Measurements from ENCODE around the gene PCDH1. TPM values are rescaled to one million over a fixed set of nuclear protein-coding genes. Genes with fewer than 3 reads are reported as not detected.
"Not testable (repeated sequence)": the region's sequence is repeated elsewhere in the genome, so short reads cannot be mapped to it uniquely, and the experiment has no call there.

The PCDH1 gene
- total RNA-seq, 1 experiment from 2014 or later, result 41.1 TPM

DNA sequence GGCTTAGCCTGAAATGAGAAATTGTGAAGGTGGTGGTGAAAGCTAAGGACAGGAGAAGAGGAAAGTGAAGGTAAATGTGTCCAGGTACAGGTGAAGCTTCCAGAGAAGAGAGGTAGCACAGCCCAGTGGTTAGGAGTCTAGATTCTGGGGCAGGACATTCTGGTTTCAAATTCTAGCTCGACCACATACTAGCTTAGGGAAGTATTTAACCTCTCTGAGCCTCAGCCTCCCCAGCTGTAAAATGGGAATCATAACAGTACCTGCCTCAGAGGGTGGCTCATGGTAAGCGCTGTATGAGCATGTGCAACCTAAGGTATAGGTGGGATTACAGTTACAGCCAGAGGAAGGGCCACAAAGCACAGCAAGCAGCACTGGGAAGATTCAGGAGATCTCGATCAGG lies 55.2 kb downstream of the PCDH1 start:
- in situ Hi-C loops (cut with HindIII; ENCODE audit: low pct_unique_long_range_greater_than_20kb, low sequenced_read_pairs), result no loop called here
- DNase-seq (ENCODE audit: low read depth), result no peak

DNA sequence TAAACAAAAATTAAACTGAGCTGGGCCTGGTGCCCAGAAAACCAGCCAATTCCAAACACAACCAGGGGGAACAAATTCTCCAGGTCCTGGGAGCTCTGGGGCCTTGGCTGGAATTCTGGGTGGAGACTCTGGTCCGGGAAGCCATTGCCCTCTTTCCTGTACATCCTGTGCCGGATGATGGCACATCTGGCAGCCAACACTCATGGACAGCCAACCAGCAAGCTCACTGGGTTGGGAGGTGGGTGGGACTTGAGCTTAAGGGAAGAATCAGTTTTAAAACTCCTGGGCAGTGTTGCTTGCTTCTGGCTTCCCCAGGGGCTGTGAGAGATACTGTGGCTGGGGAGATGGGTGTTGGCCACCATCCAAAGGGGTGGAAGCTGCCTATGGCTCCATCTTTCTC lies 56.1 kb downstream of the PCDH1 start:
- in situ Hi-C loops (cut with HindIII; ENCODE audit: low pct_unique_long_range_greater_than_20kb, low sequenced_read_pairs), result no loop called here
- peak; percentile 33 for DNase-seq (ENCODE audit: low read depth)

DNA sequence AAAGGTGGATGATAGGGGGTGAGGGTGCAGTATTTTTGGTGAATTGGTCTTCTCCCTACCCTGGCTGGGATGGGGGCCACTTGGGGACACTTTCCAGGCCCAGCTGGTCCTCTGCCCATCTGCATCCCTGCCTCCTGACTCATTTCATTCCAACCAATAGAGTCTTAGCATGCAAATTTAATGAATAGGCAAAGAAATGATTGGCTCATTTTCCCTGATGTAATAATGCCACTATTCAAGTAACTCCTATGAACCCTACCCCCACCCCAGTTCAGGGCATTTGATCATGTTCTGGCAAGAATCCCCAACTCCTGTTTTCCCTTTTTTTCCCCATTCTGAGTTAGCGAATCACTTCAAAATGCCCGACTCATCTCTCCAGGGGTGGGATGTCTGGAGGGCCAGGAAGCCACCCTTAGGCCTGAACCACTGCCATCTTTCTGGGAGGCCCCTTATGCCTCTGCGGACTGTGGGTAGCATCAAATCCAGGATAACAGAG lies 56.7 kb downstream of the PCDH1 start:
- peak; percentile 87 for DNase-seq (ENCODE audit: low read depth)
- in situ Hi-C loops (cut with HindIII; ENCODE audit: low pct_unique_long_range_greater_than_20kb, low sequenced_read_pairs), result no loop called here

DNA sequence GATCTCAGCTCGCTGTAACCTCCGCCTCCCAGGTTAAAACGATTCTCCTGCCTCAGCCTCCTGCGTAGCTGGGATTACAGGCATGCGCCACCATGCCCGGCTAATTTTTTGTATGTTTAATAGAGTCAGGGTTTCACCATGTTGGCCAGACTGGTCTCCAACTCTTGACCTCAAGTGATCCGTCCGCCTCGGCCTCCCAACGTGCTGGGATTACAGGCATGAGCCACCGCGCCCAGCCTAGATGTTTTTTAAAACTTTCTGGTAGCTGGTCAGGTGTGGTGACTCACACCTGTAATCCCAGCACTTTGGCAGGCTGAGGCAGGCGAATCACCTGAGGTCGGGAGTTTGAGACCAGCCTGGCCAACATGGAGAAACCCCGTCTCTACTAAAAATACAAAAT lies 57.5 kb downstream of the PCDH1 start:
- DNase-seq (ENCODE audit: low read depth); in situ Hi-C loops (cut with HindIII; ENCODE audit: low pct_unique_long_range_greater_than_20kb, low sequenced_read_pairs): not testable (repeated sequence)

DNA sequence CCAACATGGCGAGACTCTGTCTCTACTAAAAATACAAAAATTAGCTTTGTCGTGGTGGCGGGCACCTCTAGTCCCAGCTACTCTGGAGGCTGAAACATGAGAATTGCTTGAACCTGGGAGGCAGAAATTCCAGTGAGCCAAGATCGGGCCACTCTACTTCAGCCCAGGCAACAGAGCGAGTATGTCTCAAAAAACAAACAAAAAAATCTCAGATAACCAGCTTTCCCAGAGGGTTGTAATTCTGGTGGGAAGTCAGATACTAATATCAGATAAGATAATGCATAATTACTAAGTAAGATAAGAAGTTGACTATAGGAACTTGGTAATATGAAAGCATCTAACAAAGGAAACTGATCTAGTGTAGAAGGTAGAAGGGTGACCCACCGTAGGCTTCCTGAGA lies 60.6 kb downstream of the PCDH1 start:
- DNase-seq (ENCODE audit: low read depth), result no peak
- in situ Hi-C loops (cut with HindIII; ENCODE audit: low pct_unique_long_range_greater_than_20kb, low sequenced_read_pairs), result no loop called here

DNA sequence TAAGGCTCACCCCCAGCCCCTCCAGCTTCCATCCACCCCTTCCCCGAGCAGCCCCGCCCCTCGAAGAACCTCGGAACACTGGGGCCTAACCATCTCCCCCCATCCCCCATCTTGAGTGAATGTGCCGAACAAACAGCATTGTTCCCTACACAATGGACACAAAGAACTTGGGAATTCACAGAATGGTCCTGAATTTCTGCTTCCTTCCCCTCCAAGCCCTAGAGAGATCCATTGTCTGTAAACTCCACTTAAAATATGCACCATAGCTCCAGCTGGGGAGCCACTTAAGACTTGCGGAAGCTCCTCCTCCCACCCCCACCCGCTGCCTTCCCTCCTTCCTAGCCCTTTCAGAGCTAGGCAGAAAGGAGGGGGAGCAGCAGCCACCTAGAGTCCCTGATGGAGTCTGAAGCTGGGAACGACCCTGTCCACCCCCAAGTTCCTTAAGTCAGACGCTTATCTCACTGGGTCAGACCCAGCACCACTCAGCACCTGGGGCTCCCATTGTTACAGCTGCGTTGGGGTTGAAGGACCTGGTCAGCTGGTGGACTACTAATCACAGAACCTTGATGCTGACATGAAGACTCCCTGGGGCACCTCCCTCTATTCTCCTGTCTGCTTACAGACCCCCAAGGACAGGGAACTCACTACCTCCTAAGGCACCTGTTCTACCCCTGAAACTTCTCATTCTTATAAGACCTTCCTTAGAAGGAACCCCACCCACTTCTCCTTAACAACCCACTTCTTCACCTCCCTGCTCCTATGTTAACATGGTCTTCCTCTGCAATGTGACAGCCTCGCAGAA lies 61.4 kb downstream of the PCDH1 start:
- no peak for DNase-seq (ENCODE audit: low read depth)
- in situ Hi-C loops (cut with HindIII; ENCODE audit: low pct_unique_long_range_greater_than_20kb, low sequenced_read_pairs), result no loop called here

DNA sequence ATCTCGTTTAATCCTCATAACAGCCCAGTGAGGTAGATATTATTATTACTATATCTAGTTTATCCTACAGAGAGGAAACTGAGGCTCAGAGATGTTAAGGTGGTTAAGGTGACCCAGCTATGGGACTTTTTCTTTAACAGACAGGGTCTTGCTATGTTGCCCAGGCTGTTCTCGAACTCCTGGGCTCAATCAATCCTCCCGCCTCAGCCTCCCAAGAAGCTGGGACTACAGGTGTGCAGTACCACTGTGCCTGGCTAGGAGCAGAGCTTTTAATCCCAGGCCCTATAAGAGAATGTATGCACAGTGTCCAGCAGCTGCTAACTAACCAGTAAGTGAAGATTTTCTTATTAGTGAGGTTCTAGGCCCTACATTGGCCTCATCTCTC lies 62.4 kb downstream of the PCDH1 start:
- in situ Hi-C loops (cut with HindIII; ENCODE audit: low pct_unique_long_range_greater_than_20kb, low sequenced_read_pairs), result no loop called here
- DNase-seq (ENCODE audit: low read depth), result no peak

DNA sequence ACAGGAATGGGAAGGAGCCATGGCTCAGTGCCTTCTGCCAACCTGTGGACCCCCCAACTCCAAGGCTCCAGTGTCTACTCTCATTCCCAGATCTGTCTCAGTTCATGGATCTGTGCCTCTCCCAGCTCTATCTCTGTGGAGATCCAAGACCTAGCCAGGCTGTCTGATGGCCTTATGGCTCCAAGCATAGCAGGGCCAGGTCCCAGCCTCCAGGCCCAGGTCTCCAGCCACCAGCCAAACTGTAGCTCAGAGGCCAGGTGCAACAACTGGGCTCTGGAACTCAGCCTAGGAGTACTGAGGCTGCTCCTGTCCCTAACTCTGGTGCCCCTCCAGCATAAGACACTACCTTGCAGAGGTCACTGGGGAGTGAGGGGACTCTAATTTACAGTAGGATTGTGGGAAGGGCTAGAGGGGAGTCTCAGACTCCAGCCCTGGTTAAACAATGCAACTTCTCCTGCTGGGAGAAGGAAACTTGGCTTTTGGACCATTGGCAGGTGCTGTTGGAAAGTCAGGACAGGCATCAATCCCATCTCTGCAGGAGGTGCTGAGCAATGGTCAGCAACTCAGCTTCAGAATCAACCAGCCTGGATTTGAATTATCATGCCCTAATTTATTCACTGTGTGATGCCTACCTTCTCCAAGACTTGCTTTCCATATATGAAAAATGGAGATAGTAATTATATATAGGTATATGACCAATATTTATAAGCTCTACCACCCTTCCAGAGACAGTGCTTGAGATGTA lies 63.0 kb downstream of the PCDH1 start:
- in situ Hi-C loops (cut with HindIII; ENCODE audit: low pct_unique_long_range_greater_than_20kb, low sequenced_read_pairs), result no loop called here
- DNase-seq (ENCODE audit: low read depth), result no peak

DNA sequence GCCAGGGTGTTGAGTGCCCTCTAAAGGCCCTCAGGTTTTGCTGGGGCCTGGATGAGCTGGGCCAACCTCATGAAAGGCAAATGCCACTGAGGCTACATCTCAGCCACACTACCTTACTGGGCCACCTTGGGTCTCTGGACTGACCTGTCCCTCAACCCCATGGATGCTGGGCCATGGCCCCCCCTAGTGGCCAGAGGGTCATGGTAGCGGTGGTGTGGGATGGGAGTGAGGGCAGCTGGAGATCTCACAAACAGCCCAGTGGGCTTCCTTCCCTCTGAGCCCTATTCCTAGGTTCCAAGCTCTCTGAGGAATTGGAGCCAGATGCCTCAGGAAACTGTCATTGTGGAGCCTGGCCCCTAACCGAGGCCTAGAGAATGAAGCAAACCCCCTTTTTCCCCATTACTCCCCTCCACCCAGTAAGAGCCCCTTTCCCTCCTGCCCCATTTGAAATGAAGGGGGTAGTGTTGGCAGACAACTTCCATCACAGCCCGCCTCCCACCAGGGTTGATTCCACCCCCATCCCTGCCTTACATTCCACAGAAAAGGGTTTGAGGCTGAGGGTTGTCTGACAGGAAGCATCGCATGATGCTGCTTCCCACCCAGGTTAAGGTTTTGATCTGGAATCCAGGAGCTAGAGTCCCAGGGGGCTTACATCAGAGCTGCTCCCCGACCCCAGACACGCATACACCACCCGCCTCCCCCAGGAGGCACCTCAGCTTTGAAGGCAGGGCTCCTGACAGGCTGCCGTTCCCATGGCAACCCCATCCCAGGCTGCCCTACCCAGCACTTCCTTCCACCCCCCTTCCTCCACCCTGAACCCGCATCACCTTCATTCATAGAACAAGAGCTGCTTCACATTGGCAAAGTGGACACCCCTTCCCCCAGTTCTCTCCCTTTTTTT lies 63.9 kb downstream of the PCDH1 start:
- peak; percentile 48 for DNase-seq (ENCODE audit: low read depth)
- in situ Hi-C loops (cut with HindIII; ENCODE audit: low pct_unique_long_range_greater_than_20kb, low sequenced_read_pairs), result no loop called here

DNA sequence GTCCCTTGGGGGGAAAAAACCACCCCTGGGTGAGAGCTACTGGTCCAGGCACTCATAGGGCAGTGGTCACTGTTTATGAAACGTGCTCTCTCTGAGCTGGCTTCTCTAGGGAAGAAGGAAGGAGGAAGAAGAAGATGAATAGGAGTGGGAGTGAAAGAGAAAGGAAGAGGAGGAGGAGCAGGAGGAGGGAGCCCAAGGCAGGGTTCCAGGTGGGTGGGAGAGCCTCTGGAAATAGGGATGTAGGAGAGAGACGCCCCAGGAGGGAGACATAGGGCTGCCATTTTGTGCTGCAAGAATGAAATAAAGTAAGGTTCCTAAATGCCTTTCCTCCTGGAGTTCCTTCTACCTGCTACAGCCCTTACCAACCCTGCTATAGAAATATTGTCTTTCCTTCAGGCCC lies 65.7 kb downstream of the PCDH1 start:
- in situ Hi-C loops (cut with HindIII; ENCODE audit: low pct_unique_long_range_greater_than_20kb, low sequenced_read_pairs), result no loop called here
- no peak for DNase-seq (ENCODE audit: low read depth)

DNA sequence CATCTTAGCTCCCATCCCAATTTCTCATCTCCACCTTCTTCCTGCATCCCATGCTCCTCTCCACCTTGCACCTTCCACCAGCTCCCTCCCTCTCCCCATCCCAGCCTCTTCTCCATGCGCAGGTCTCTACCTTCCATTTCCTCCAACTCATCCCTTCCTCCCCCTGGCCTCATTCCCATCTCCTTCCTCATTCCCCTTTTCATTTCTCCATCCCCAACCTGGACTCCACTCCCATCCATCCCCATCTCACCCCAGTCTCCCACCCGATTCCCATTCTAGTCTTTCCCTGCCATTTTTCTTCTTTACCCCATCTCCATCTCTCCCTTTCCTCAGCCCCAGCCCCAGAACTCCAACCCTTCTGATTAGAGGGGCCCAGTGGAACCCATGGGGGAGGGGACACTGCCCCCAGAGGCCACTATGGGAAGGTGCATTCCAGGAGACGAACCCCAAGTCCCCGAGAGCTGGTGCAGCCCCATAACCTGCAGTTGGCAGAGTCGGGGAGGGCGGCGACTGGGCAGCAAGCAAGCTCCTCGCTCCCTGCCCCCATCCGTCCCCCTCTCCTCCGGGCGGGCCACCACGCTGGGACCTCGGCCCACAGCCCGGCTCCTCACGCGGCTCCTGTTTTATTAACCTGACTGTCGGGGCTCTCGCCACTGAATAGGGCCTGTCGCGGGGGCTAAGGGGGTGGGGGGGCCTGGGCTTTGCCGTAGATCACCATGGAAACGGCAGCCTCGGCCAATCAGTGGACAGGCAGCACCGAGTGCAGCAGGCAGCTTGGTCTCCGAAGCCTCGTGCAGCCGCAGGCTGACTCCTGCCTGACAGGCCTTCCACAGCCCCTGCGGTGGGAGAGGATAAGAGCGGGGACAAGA lies 66.7 kb downstream of the PCDH1 start:
- in situ Hi-C loops (cut with HindIII; ENCODE audit: low pct_unique_long_range_greater_than_20kb, low sequenced_read_pairs), result no loop called here
- no peak for DNase-seq (ENCODE audit: low read depth)

DNA sequence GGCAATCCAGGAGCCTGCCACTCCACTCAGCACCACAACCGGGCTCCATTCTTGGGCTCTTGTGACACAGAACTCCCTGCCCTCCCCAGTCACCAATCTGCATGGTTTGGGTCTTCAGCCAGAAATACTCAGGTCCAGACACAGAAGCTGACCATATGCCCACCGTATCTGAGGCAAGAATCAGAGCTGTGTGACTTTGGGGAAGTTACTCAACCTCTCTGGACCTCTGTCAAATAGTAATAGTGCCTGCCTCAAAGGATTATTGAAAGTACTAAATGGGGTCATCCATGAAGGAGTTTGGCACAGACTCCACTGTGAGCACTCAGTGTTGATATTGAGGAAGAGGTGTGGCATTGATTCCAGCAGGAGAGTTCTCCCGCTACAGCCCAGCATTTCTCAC lies 67.5 kb downstream of the PCDH1 start:
- in situ Hi-C loops (cut with HindIII; ENCODE audit: low pct_unique_long_range_greater_than_20kb, low sequenced_read_pairs), result no loop called here
- DNase-seq (ENCODE audit: low read depth), result no peak

DNA sequence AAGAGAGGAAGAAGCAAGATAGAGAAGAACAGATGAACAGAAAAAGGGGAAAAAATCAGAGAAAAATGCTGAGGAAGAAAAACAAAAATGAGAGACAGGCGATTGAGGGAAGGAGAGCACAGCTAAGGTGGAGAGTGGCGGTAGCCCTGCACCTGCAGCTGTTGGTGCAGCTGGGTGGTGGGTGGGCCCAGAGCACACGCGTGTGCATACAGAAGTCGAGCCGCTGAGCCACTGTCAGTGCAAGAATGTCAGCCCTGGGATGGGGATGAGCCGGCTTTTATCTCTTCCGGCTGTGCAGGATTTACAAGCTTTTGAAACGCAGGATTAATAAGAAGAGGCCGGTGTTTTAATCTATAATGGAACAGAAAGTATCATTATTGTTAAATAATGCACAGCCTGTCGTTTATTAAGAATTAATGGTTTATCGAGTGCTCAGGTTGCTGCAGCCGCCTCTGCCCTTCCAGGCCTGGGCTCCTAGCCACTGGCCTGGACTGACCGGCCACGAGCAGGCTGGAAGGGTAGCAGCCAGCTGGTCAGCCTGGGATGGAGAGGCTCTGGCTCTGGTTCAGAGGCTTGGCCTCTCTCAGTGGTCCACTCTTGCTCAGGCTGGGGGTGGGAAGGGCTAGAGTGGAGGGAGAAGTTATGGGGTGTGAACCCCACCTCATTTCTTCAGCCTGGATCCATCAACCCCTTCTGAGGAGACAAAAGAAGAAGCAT lies 68.7 kb downstream of the PCDH1 start:
- no peak for DNase-seq (ENCODE audit: low read depth)
- in situ Hi-C loops (cut with HindIII; ENCODE audit: low pct_unique_long_range_greater_than_20kb, low sequenced_read_pairs), result no loop called here

DNA sequence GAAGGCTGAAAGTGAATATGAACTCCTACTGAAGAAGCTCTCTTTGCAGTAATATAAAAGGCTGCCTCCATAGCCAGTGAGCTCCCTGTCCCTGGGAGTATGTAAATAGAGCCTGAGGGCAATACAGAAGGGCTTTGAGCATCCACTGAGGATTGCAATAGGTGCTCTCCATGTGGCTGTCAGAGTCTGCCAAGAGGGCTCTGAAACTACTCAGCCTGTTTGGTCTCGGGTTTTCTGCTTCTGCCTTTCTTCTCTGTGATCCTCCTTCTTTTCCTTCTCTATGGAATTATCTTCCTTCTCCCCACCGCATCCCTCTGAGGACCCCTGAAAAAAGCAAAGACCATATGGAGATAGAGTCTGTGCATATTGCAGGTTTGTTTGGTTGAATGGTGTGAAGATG lies 69.4 kb downstream of the PCDH1 start:
- DNase-seq (ENCODE audit: low read depth), result no peak
- in situ Hi-C loops (cut with HindIII; ENCODE audit: low pct_unique_long_range_greater_than_20kb, low sequenced_read_pairs), result no loop called here

DNA sequence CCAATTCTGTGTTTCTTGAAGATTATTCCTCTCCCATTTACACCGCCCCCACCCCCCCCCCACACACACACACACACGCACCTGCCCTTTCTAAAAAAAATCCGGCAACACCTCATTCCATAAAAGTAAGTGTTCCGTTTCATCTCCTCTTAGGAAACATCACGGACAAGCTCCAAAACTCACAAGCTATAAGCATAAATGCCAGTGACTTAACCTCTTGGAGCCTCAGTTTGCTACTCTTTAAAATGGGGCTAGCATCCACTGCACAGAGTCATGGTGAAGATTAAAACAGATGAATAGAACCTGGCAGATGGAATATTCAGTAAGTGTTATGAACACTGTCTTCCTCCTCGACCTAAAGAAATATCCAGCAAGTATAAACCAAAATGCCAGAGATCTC lies 70.5 kb downstream of the PCDH1 start:
- DNase-seq (ENCODE audit: low read depth), result no peak
- in situ Hi-C loops (cut with HindIII; ENCODE audit: low pct_unique_long_range_greater_than_20kb, low sequenced_read_pairs), result no loop called here

DNA sequence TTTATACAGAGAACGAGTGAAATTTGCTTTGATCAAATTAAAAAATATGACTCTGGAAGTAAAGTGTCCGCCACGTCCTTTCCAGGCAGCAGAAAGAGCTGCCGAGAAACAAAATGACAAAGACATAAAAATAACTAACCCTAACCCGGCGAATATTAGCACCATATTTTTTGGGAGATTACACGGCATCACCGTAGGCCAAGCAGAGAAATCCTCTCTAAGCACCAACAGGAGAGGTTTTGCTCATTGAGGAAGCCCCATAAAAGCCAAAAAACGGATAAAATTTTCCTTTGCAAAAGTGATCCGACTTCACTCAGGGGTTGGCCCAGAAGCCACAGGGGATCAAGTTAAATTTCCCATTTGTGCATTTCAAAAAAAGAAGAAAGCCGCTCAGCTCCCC lies 70.9 kb downstream of the PCDH1 start:
- in situ Hi-C loops (cut with HindIII; ENCODE audit: low pct_unique_long_range_greater_than_20kb, low sequenced_read_pairs), result no loop called here
- no peak for DNase-seq (ENCODE audit: low read depth)

DNA sequence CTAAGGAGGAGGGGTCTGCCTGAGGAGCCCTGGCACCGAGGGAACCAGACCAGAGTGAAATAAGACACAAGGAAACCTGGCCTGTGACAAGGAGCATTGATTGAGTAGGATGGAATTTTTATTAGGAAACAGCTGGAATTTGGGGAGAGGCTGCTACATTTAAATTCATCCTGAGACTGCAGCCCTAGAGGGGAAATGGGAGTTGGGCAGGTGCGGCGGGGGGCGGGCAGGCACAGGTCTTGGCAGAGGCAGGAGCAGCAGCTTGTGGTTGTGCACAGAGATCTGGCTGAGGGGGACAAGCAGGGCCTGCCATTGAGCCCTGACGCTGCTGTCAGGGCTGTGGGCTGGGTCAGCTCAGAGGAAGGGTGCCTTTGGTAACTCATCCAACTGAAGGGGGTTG lies 71.6 kb downstream of the PCDH1 start:
- no peak for DNase-seq (ENCODE audit: low read depth)
- in situ Hi-C loops (cut with HindIII; ENCODE audit: low pct_unique_long_range_greater_than_20kb, low sequenced_read_pairs), result no loop called here
